ELR (cell line): Measurements from ENCODE around the gene CSGALNACT2.
A peak's percentile ranks its signal among the peaks of the same experiment; 100 is the strongest.
"Not testable (repeated sequence)": the region's sequence is repeated elsewhere in the genome, so short reads cannot be mapped to it uniquely, and the experiment has no call there.

ENCODE experiments used
- DNase-seq: peaks from one replicate; pipeline ENCODE4 v3.0.0-alpha.2; 2015; ENCODE audit warnings: low read depth

The CSGALNACT2 gene

GRCh38 chr10:43125274-43125845 is 12.9 kb upstream of the CSGALNACT2 start:
- DNase-seq, result no peak

DNA sequence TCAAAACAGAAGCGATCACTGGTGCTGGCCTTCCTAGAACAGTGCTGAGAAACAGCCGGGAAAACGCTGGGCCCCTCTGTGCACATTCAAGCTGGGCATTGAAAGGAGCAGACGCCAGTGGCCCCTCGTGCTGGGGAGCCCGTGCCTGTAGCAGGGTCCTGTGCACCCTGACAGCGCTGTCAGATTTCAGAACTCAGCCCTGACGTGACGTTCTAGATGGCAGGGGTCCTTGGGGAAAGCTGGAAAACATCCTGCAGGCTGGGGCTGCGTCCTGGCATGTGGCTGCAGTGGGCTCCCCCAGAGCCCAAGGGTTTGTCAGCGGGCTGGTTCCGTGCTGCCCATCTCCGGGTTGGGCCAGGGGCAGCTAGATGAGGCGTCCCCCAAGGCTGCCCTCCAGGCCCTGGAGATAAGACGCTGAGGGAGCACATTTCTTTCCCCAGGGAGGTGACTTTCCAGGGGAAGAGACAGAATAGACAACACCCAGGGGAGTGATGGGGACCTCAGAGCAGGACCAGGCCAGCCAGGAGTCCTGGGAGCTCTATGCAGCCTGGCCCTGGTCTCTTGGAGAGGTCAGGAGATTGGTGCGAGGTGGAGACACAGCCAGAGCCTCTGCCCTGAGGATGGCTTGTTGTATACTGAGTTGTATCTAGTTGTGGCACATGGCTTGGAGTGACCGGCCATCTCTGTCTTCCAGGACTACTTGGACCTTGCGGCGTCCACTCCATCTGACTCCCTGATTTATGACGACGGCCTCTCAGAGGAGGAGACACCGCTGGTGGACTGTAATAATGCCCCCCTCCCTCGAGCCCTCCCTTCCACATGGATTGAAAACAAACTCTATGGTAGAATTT is 12.1 kb upstream of the CSGALNACT2 start:
- no peak for DNase-seq

- DNase-seq, result no peak
These were observed 11.4 kb upstream of the CSGALNACT2 start for GRCh38 chr10:43126759-43127424.

DNA sequence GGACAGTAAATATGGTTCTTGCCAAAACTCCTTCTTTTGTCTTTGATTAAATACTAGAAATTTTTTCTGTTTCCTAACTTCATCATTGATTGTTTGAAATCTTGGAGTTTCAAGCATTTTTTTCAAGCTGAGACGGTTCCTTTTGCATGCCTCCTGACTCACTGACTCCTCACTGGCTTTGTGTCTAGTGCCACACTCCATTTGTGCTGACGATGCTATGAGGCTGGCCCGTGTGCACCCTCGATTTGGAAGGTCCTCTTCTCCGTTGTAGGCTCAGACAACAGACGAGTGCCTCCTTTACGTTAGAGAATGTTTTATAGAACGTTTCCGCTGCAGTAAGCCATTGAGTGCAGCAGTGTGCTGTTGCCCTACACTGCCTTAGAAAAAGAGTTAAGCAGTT is 10.8 kb upstream of the CSGALNACT2 start:
- DNase-seq, result no peak

DNA sequence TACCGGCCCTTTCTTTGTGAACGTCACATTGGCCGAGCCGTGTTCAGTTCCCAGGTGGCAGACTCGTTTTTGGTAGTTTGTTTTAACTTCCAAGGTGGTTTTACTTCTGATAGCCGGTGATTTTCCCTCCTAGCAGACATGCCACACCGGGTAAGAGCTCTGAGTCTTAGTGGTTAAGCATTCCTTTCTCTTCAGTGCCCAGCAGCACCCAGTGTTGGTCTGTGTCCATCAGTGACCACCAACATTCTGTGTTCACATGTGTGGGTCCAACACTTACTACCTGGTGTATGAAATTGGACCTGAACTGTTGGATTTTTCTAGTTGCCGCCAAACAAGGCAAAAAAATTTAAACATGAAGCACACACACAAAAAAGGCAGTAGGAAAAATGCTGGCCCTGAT is 9.9 kb upstream of the CSGALNACT2 start:
- no peak for DNase-seq

- DNase-seq, result peak; percentile 91
These were observed 9.1 kb upstream of the CSGALNACT2 start for GRCh38 chr10:43128958-43129706.

- no peak for DNase-seq
These were observed 7.5 kb upstream of the CSGALNACT2 start for GRCh38 chr10:43130770-43131171.

- no peak for DNase-seq
These were observed 7.0 kb upstream of the CSGALNACT2 start for GRCh38 chr10:43131256-43131655.

DNA sequence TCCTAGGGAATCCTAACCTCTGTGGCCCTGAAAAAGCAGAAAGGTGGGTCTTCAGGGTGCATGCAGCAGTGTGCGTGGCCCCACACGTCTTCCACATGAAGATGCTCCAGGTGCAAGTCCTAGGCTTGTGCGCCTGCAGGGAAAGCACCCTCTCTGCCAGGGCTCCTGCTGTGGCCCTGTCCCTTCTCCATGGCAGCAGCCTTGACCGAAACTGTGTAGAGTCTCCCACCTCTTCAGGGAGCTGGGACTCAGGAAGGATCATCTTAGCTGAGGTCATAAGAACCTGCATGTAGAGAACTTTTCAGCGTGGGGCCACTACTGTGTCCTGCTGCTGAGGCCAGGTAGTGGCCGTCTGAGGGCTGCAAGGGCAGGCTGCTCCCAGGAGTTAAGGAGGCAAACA is 6.3 kb upstream of the CSGALNACT2 start:
- no peak for DNase-seq

- no peak for DNase-seq
These were observed 5.1 kb upstream of the CSGALNACT2 start for GRCh38 chr10:43132867-43133787.

DNA sequence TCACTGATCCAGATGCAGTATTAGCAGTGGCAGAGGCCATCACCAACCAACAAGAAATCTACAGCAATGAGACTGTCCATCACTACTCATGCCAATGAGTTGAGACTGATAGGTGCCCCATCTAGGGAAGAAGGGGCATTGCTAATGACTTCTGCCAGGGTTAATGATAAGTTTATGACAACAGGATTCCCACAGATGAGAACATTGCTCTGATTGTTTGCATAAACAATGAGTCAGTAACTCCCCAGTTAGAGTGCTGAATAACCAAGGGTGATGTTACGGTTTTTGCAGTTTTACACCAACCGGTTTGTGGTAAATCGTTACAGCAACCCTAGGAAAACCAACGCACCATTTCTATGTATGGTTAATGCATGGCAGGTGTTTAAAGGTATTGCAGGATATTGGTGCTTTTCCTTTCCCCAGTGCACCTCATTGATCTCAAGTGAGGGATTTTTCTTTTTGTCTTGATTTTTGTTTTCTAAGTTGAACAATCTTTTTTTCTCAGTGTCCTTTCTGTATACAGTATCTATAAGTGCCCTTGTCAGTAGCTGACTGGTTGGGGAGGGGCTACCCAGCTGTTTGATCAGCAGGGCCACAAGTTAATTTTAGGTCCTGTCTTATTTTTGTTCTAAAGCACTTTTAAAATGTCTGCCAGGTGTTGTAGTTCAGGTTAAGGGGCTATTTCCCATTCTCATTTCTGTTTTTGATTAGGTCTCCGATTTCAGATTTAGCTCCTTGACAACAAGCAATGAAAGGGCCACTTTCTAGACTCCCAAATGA is 3.9 kb upstream of the CSGALNACT2 start:
- peak; percentile 31 for DNase-seq

GRCh38 chr10:43135064-43135463 is 3.2 kb upstream of the CSGALNACT2 start:
- DNase-seq, result no peak

DNA sequence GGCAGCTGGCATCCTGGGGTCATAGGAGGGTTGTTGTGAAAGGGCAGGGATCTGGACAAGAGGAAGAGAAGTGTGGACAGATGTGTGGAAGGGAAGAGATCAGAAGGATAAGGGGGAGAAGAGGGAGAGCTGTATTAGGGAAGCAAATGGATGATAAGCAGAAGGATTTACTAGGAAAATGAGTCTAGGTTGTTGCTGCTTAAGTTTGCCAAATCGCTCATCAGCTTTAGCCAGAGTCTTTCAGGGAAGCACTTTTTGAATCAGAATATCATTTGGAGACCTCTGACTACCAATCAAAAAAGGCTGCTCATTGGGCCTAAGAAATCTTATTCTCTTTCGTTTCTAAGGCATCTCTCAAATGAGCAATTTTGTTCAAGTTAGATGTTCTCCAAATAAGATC is 2.6 kb upstream of the CSGALNACT2 start:
- DNase-seq, result no peak

DNA sequence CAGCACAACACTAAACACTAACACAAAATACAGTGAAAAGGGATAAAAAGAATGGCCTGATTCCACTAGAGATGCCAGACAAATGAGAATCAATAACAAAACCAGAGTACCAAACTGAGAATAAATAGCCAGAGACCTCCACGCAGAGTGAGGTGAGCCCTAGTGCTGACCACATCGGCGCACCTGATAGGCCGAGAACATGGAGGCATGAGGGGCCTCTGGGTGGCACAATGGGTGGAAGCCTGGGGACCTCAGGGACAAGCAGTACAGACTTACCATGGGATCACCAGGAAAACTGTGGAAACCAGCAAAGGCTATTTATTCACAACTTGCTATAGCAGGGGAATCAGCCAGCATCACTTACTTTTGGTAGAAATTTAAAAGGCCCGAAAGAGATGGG is 1.8 kb upstream of the CSGALNACT2 start:
- no peak for DNase-seq

GRCh38 chr10:43136995-43137716 is 1.1 kb upstream of the CSGALNACT2 start:
- DNase-seq, result peak; percentile 33

DNA sequence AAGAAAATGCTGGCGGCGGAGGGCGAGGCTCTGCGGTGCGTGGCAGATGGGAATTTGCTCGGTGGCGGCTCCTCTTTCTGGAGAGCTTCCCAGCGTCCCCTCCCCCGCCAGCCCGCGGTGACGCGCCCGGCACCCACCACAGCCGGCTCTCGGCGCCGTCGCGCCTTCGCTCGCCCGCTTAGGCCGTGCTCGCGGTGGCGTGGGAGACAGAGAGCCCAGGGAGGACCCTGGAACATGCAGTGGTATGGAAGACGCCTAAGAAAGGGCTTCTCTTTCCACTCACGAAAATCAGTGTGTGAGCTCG is 576 bp upstream of the CSGALNACT2 start:
- peak; percentile 73 for DNase-seq

GRCh38 chr10:43138757-43139241 is 554 bp downstream of the CSGALNACT2 start:
- DNase-seq, result peak; percentile 79

- DNase-seq, result no peak
These were observed 3.2 kb downstream of the CSGALNACT2 start for GRCh38 chr10:43141421-43141820.

GRCh38 chr10:43145311-43145710 is 7.1 kb downstream of the CSGALNACT2 start:
- DNase-seq, result no peak

GRCh38 chr10:43145936-43146335 is 7.7 kb downstream of the CSGALNACT2 start:
- DNase-seq, result not testable (repeated sequence)
